HepG2 (cell line): Measurements from ENCODE around the gene BTBD8. TPM values are rescaled to one million over a fixed set of nuclear protein-coding genes. Genes with fewer than 3 reads are reported as not detected.

Experiments used
- ATAC-seq: fragments of 200-7000 bp; cut with Tn5 transposase; 3 replicates; pipeline ENCODE4 v1.9.1; 2020; ENCODE audit warnings: mild to moderate bottlenecking, moderate library complexity
- BruUV-seq: library from RNA; stranded (reverse); fragments of 400-500 nt; replicated peaks from 2 replicates; lab custom pipeline; 2021; lab: Mats Ljungman, UMichigan
- CTCF ChIA-PET: fragments of 300-600 bp; formaldehyde crosslinking; extraction: SDS; loops from one replicate; lab custom pipeline; 2021; ENCODE audit warnings: low total read pairs, inconsistent platforms, low intra/inter-chr PET ratio; lab: Yijun Ruan, JAX
- POLR2A ChIA-PET: fragments of 350-600 bp; sonication (Branson Sonifier 250); formaldehyde crosslinking; loops from one replicate; lab custom pipeline; 2020; ENCODE audit warnings: antibody characterized with exemption, inconsistent platforms; lab: Yijun Ruan, JAX
- DNase-seq: peaks from one replicate; pipeline ENCODE4 v3.0.0-alpha.2; 2015; ENCODE audit warnings: low spot score
- FAIRE-seq: peaks from 3 replicates; lab custom pipeline; 2011; peaks lifted over from hg19 to GRCh38; lab: Jason Lieb, UNC
- H2AFZ ChIP-seq: one replicate; pipeline ENCODE4 v1.6.1; 2011; ENCODE audit warnings: low read length, inconsistent platforms
- H3K27ac ChIP-seq: fragments of 300-600 bp; 3 replicates; pipeline ENCODE4 v1.8.0; 2011; ENCODE audit warnings: mixed run types, mild to moderate bottlenecking, mixed read lengths, low read length, inconsistent platforms; ENCODE audit not compliant: insufficient read depth; ENCODE audit errors: extremely low read length
- H3K27me3 ChIP-seq, 2 experiments: fragments of 200-600 bp in 1 of 2; 2 replicates in 1 of 2; 3 replicates in 1 of 2; pipeline versions ENCODE4 v1.6.0 to v1.8.0; 2011; ENCODE audit warnings: low read length in 2 of 2, mild to moderate bottlenecking in 2 of 2, moderate library complexity in 2 of 2, inconsistent platforms in 1 of 2; ENCODE audit not compliant: insufficient read depth in 2 of 2, control insufficient read depth in 1 of 2
- H3K36me3 ChIP-seq, 2 experiments: fragments of 200-600 bp in 1 of 2; replicated peaks in 1 of 2; 2 replicates in 1 of 2; 3 replicates in 1 of 2; pipeline versions ENCODE4 v1.5.1 to v1.8.0; 2011; ENCODE audit warnings: low read length in 2 of 2, inconsistent platforms in 1 of 2; ENCODE audit not compliant: insufficient read depth in 2 of 2, control insufficient read depth in 1 of 2
- H3K4me1 ChIP-seq: 2 replicates; pipeline ENCODE4 v1.5.1; 2012; ENCODE audit warnings: low read length, inconsistent platforms; ENCODE audit not compliant: insufficient read depth
- H3K4me2 ChIP-seq: 2 replicates; pipeline ENCODE4 v1.6.0; 2011; ENCODE audit warnings: low read depth, low read length, inconsistent platforms
- H3K4me3 ChIP-seq, 3 experiments: fragments of 200-600 bp in 1 of 3; sonication (generic), shearing (Covaris generic) in 1 of 3; replicated peaks in 1 of 3; 2 replicates each; pipeline ENCODE4 v1.5.1; 2011 to 2016; ENCODE audit warnings: low read length in 3 of 3, inconsistent platforms in 2 of 3, low read depth in 2 of 3, mild to moderate bottlenecking in 2 of 3, control low read depth in 1 of 3, mixed read lengths in 1 of 3; ENCODE audit not compliant: insufficient read depth in 1 of 3
- H3K79me2 ChIP-seq: one replicate; pipeline ENCODE4 v1.6.1; 2011; ENCODE audit warnings: low read length, inconsistent platforms; ENCODE audit not compliant: insufficient read depth
- H3K9ac ChIP-seq: 2 replicates; pipeline ENCODE4 v1.6.0; 2011; ENCODE audit warnings: mild to moderate bottlenecking, low read depth, low read length, inconsistent platforms; ENCODE audit not compliant: insufficient read depth
- H3K9me3 ChIP-seq: 2 replicates; pipeline ENCODE4 v1.5.1; 2012; ENCODE audit warnings: mild to moderate bottlenecking, low read length
- H4K20me1 ChIP-seq: 2 replicates; pipeline ENCODE4 v1.6.0; 2011; ENCODE audit warnings: inconsistent platforms, mild to moderate bottlenecking, low read length, moderate library complexity; ENCODE audit not compliant: insufficient read depth
- BHLHE40 ChIP-seq: IDR thresholded peaks from 2 replicates; pipeline ENCODE4 v1.6.1; 2011; ENCODE audit warnings: low read length, improper control_type of control experiment
- FOXP1 ChIP-seq, 2 experiments: fragments of 450-650 bp in 1 of 2; IDR thresholded peaks; 2 replicates each; pipeline ENCODE4 v1.6.1; 2017 to 2018; ENCODE audit warnings: antibody characterized with exemption in 1 of 2
- GATAD1 ChIP-seq: IDR thresholded peaks from 2 replicates; pipeline ENCODE4 v1.6.1; 2016; ENCODE audit warnings: missing genetic modification reagents, missing compliant biosample characterization
- POGK ChIP-seq: sonication (generic); formaldehyde crosslinking; conservative IDR thresholded peaks from 2 replicates; pipeline ENCODE4 v1.8.0; 2022; ENCODE audit warnings: mild to moderate bottlenecking, moderate library complexity, missing genetic modification reagents
- SNAI1 ChIP-seq: sonication (generic); formaldehyde crosslinking; IDR thresholded peaks from 2 replicates; pipeline ENCODE4 v1.5.0; 2020; ENCODE audit warnings: mild to moderate bottlenecking, missing genetic modification reagents, borderline replicate concordance
- SOX13 ChIP-seq, 3 experiments: fragments of 450-650 bp in 1 of 3; sonication (generic) in 1 of 3; formaldehyde crosslinking in 1 of 3; IDR thresholded peaks in 2 of 3; conservative IDR thresholded peaks in 1 of 3; 2 replicates each; pipeline versions ENCODE4 v1.5.0 to v1.6.1; 2016 to 2020; ENCODE audit warnings: antibody characterized with exemption in 1 of 3, mild to moderate bottlenecking in 1 of 3, missing compliant biosample characterization in 1 of 3, missing genetic modification reagents in 1 of 3, moderate library complexity in 1 of 3
- TBX2 ChIP-seq: sonication (generic); formaldehyde crosslinking; IDR thresholded peaks from 2 replicates; pipeline ENCODE4 v1.5.0; 2020; ENCODE audit warnings: missing genetic modification reagents, mild to moderate bottlenecking, borderline replicate concordance
- TP53 ChIP-seq: sonication (generic); formaldehyde crosslinking; conservative IDR thresholded peaks from 2 replicates; pipeline ENCODE4 v1.4.0; 2020; ENCODE audit warnings: missing genetic modification reagents
- YEATS4 ChIP-seq: sonication (generic); formaldehyde crosslinking; IDR thresholded peaks from 2 replicates; pipeline ENCODE4 v1.4.0; 2020; ENCODE audit warnings: missing genetic modification reagents, borderline replicate concordance
- ZNF407 ChIP-seq: sonication (generic); formaldehyde crosslinking; IDR thresholded peaks from one replicate; pipeline ENCODE4 v1.5.1; 2020; ENCODE audit warnings: mild to moderate bottlenecking, missing genetic modification reagents; ENCODE audit errors: not compliant biosample characterization
- ZNF460 ChIP-seq: sonication (generic); formaldehyde crosslinking; IDR thresholded peaks from 2 replicates; pipeline ENCODE4 v1.5.1; 2020; ENCODE audit warnings: missing genetic modification reagents, mild to moderate bottlenecking, borderline replicate concordance
- WGBS: methylation state at CpG from one replicate; pipeline ENCODE4 v1.1.6; 2017; ENCODE audit warnings: low lambda C conversion rate; 5-methylcytosine and 5-hydroxymethylcytosine counted together
- in situ Hi-C: cut with HindIII; loops from 2 replicates; pipeline ENCODE4 v1.10.0; 2017; ENCODE audit warnings: low pct_unique_long_range_greater_than_20kb; ENCODE audit not compliant: extremely low pct_ligation_motif_present
- intact Hi-C: fragments of 100-400 bp; cut with micrococcal nuclease; formaldehyde crosslinking; loops from one replicate; pipeline ENCODE4 v1.10.0; 2022; ENCODE audit not compliant: unreplicated experiment
- polyA plus RNA-seq, 8 experiments: library from polyadenylated mRNA; depleted of rRNA in 3 of 8; stranded (reverse) in 7 of 8; unstranded in 1 of 8; fragments of >200 nt; fragmentation: Illumina TruSeq in 4 of 8; extraction: Trizol in 4 of 8; gene quantifications; 2 replicates each; pipeline versions ENCODE4 v1.2.1 to v1.2.3, GENCODE V29; 2011 to 2016; ENCODE audit warnings: low read depth in 4 of 8, missing spikeins in 1 of 8, mixed read lengths in 1 of 8; ENCODE audit not compliant: insufficient read depth in 1 of 8
- total RNA-seq, 5 experiments: library from RNA; depleted of rRNA; stranded (reverse); fragments of >200 nt; fragmentation: Illumina TruSeq; extraction: Trizol; gene quantifications; 2 replicates each; pipeline ENCODE4 v1.2.3, GENCODE V29; 2016; ENCODE audit warnings: low read depth in 1 of 5
- TF ChIP-seq, protein P1 (sequence below): IDR thresholded peaks from 2 replicates; pipeline ENCODE4 v1.6.1; 2016; ENCODE audit warnings: missing compliant biosample characterization, missing genetic modification reagents, borderline replicate concordance

The BTBD8 gene
- total and polyA plus RNA-seq, 2 of the 13 experiments (the other 11 are each of a cell fraction or from before 2014, with no cell fraction given) = 0.41 to 1.8 TPM

- Histone ChIP-seq H3K79me2 (no peaks in the 10 kb centered on the region), H3K27ac (no peak overlapping the region), H2AFZ (no peak overlapping the region), H3K4me2 (no peak overlapping the region), H4K20me1 (no peaks in the 10 kb centered on the region), H3K27me3 (no peaks in the 10 kb centered on the region), H3K9ac (no peak overlapping the region), H3K4me1 (peaks cover 14% of the 10 kb centered on the region), H3K9me3 (no peaks in the 10 kb centered on the region), H3K36me3 (no peaks in the 10 kb centered on the region), H3K4me3 (no peak overlapping the region)
- no TSS peak for BruUV-seq
- ATAC-seq = no peak
- ChIA-PET POLR2A (no interaction called here), CTCF (no interaction called here)
- in situ Hi-C loops = no loop called here
- intact Hi-C loops = no loop called here
- no peak for FAIRE-seq
- 0% methylated on average over 1 of the region's 1 CpG for WGBS
- DNase-seq = no peak
- TF ChIP-seq BHLHE40 (no peak), TP53 (CRISPR knock-in tag) (no peak), FOXP1 (IDR thresholded peaks at IDR 0.05) (no peak), FOXP1 (CRISPR knock-in tag; IDR thresholded peaks at IDR 0.05) (no peak), ZNF460 (no peak), ZNF407 (no peak), YEATS4 (CRISPR knock-in tag) (no peak), SOX13 (IDR thresholded peaks at IDR 0.05) (no peak), SOX13 (CRISPR knock-in tag; conservative IDR thresholded peaks at IDR 0.05 in 1 of 2, IDR thresholded peaks at IDR 0.05 in 1 of 2) (no peak), TBX2 (CRISPR knock-in tag) (no peak), GATAD1 (CRISPR knock-in tag) (no peak), SNAI1 (CRISPR knock-in tag) (no peak), POGK (CRISPR knock-in tag) (no peak)
- TF ChIP-seq, protein P1, sequence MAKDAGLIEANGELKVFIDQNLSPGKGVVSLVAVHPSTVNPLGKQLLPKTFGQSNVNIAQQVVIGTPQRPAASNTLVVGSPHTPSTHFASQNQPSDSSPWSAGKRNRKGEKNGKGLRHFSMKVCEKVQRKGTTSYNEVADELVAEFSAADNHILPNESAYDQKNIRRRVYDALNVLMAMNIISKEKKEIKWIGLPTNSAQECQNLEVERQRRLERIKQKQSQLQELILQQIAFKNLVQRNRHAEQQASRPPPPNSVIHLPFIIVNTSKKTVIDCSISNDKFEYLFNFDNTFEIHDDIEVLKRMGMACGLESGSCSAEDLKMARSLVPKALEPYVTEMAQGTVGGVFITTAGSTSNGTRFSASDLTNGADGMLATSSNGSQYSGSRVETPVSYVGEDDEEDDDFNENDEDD (CRISPR knock-in tag) = no peak
Observed at GRCh38 chr1:92040971-92041370, 39.2 kb upstream of the BTBD8 start.
